NB4 (cell line): ENCODE data around the gene CNNM2.

Experiments used
- MAX ChIP-seq: IDR thresholded peaks from 2 replicates; pipeline ENCODE4 v1.6.1; 2011; ENCODE audit warnings: low read depth, low read length
- MYC ChIP-seq: IDR thresholded peaks from 2 replicates; pipeline ENCODE4 v1.6.1; 2011; ENCODE audit warnings: low read depth, low read length
- POLR2A ChIP-seq: IDR thresholded peaks from 2 replicates; pipeline ENCODE4 v1.6.1; 2011; ENCODE audit warnings: mild to moderate bottlenecking; ENCODE audit not compliant: insufficient read length; ENCODE audit errors: extremely low read depth
- TF ChIP-seq, protein P1 (sequence below): IDR thresholded peaks from one replicate; pipeline ENCODE4 v1.5.1; 2012; ENCODE audit warnings: low read depth, low read length

DNA sequence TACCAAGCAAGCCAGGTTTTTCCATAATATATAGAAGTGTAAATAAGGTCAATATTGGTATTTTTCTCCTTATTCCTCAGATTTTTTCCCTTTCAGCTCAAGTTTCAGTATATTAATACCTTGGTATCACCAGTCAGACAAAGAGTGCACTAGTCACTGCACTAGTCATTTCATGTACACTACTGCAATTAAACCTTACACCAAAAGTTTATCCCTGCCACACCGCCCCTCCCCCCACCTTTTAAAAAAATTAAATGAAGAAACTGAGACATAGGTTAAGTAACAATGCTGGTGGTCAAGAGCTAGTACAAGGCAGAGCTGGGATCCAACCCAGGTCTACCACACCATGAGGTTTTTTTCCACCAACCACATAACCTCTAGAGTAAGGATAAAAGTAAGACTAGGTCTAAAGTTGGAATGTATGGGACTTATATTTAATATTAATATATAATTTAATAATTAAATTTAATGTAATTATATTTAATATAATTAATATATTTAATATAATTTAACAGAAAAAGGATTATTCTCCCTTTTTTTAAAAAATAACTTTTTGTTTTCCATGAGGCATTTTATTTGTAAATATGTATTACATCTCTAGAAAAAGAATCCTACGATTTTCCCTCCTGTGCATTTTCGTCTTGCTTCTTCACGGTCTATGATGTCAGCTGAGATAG, 206.5 kb downstream of the CNNM2 start:
- TF ChIP-seq, protein P1, sequence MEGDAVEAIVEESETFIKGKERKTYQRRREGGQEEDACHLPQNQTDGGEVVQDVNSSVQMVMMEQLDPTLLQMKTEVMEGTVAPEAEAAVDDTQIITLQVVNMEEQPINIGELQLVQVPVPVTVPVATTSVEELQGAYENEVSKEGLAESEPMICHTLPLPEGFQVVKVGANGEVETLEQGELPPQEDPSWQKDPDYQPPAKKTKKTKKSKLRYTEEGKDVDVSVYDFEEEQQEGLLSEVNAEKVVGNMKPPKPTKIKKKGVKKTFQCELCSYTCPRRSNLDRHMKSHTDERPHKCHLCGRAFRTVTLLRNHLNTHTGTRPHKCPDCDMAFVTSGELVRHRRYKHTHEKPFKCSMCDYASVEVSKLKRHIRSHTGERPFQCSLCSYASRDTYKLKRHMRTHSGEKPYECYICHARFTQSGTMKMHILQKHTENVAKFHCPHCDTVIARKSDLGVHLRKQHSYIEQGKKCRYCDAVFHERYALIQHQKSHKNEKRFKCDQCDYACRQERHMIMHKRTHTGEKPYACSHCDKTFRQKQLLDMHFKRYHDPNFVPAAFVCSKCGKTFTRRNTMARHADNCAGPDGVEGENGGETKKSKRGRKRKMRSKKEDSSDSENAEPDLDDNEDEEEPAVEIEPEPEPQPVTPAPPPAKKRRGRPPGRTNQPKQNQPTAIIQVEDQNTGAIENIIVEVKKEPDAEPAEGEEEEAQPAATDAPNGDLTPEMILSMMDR, result no peak
- TF ChIP-seq POLR2A, result no peak
- TF ChIP-seq MAX, result no peak
- no peak for TF ChIP-seq MYC
